Lung (tissue), 12 donors: Measurements from ENCODE around the gene TTPAL. TPM values are rescaled to one million over a fixed set of nuclear protein-coding genes. Genes with fewer than 3 reads are reported as not detected.

Experiments used
- ATAC-seq: fragments of 200-7000 bp; cut with Tn5 transposase; one replicate; pipeline ENCODE4 v1.9.1; 2020; ENCODE audit warnings: moderate number of reproducible peaks; ENCODE audit not compliant: insufficient read depth, low FRiP score
- DNase-seq, 3 donors: peaks; one replicate each; pipeline ENCODE4 v3.0.0-alpha.2; 2013 to 2017
- H3K27ac ChIP-seq, 2 donors: one replicate each; pipeline ENCODE4 v1.5.1; 2013; ENCODE audit warnings: mild to moderate bottlenecking in 2 of 2, moderate library complexity in 2 of 2, control low read depth in 1 of 2, inconsistent platforms in 1 of 2, low read depth in 1 of 2, low read length in 1 of 2
- H3K27me3 ChIP-seq, 3 donors: one replicate each; pipeline ENCODE4 v1.5.1; 2013; ENCODE audit warnings: low read length in 2 of 3; ENCODE audit not compliant: control insufficient read depth in 3 of 3, insufficient read depth in 3 of 3
- H3K36me3 ChIP-seq, 4 donors: one replicate each; pipeline ENCODE4 v1.5.1; 2013; ENCODE audit warnings: low read length in 4 of 4, mild to moderate bottlenecking in 1 of 4, moderate library complexity in 1 of 4; ENCODE audit not compliant: control insufficient read depth in 4 of 4, insufficient read depth in 4 of 4
- H3K4me1 ChIP-seq, 5 donors: one replicate each; pipeline ENCODE4 v1.5.1; 2013; ENCODE audit warnings: low read length in 5 of 5, mild to moderate bottlenecking in 2 of 5, moderate library complexity in 1 of 5; ENCODE audit not compliant: control insufficient read depth in 5 of 5, insufficient read depth in 5 of 5
- H3K4me3 ChIP-seq: one replicate; pipeline ENCODE4 v1.5.1; 2013; ENCODE audit warnings: mild to moderate bottlenecking, control low read depth, moderate library complexity
- H3K9ac ChIP-seq, 2 donors: one replicate each; pipeline ENCODE4 v1.5.1; 2013; ENCODE audit warnings: low read length in 2 of 2, control low read depth in 1 of 2; ENCODE audit not compliant: insufficient read depth in 1 of 2
- H3K9me3 ChIP-seq, 4 donors: one replicate each; pipeline ENCODE4 v1.5.1; 2013; ENCODE audit warnings: low read length in 3 of 4, mild to moderate bottlenecking in 1 of 4, moderate library complexity in 1 of 4; ENCODE audit not compliant: control insufficient read depth in 4 of 4, insufficient read depth in 3 of 4
- WGBS, 2 donors: extraction: QIAGEN DNeasy Blood & Tissue Kit; methylation state at CpG; one replicate each; pipeline ENCODE4 v1.1.7; 2013; 5-methylcytosine and 5-hydroxymethylcytosine counted together
- polyA plus RNA-seq, 2 donors: library from polyadenylated mRNA; stranded (reverse); fragments of 200-250 nt; gene quantifications; one replicate each; pipeline ENCODE4 v1.2.1, GENCODE V29; 2013
- total RNA-seq, 2 donors: library from RNA; depleted of rRNA in 1 of 2; stranded (reverse); fragments of >200 nt in 1 of 2; gene quantifications; one replicate each; pipeline ENCODE4 v1.2.1, GENCODE V29; 2014 to 2021
- TF ChIP-seq, protein P1 (sequence below): IDR thresholded peaks from 2 replicates; pipeline ENCODE4 v1.5.1; 2012; ENCODE audit warnings: mild to moderate bottlenecking; ENCODE audit errors: control extremely low read depth, extremely low read depth
- donor health status: control.
- donor health status: control.
- donor health status: Bipolar disorder and iron deficiency.
- donor health status: healthy.
- donor health status: DM: yes; HTN: yes; CAD: no.

TTPAL gene
- total and polyA plus RNA-seq, 4 donors = 3.2 to 13.8 (median 6.2) TPM

DNA sequence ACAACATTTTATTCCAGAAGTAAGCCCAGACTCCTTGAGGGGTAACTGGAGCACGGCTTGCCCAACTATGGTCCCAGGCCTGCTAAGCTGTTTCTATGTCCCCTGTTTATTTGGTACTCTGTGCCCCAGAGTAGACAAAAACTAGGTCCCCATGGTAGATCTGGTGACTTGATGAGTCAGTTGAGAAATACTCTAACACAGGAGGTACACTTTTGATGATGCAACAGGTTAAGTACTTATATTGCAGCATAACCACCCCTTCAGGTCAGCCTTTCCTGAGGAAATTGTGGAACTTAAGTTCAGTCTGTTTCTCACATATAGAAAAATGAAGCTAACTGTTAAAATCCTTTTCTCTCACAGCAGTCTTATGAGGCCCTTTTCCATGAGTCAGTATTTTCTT lies 19.6 kb downstream of the TTPAL start:
- no peak for ATAC-seq
- 73 to 74% methylated on average over 1 of the region's 1 CpG for whole genome bisulfite sequencing, 2 donors

DNA sequence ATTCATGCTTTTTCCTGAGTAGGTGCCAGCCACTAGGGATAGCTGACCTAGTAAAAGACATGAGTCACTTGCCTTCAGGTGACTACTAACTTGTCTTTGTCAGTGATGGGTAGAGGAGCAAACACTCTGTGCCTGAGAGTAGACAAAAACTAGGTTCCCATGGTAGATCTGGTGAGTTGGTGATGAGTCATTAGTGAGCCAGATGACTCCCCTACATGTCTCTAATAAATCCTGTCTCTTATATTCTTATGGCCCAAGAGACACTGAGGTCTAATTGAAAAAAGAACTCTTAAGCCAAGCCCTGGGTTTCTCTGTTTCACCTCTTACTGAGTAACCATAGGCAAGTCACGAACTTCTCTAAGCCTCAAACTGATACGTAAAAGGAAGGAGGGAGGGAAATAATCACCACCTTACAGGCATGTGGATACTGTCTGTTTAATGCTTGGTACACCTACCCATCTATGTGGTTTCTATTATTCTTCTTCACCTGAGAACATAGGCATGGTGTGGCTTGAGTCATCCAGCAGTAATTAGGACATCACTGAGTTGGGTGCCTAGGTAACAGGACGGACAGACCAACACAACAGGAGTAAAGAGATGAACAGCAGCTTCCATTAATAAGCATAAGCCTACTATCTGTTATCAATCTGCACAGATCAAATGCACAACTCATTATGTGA lies 20.3 kb downstream of the TTPAL start:
- peaks cover 0 to 25% (median 0%) of the 10 kb centered on the region in 5 donors for H3K4me1 ChIP-seq
- no peak overlapping the region for H3K4me3 ChIP-seq
- no peaks in the 10 kb centered on the region for H3K9me3 ChIP-seq
- peak overlapping the region in 1 of 2 donors; percentile 64 for H3K27ac ChIP-seq
- no peak for ATAC-seq
- no peak for DNase-seq
- WGBS, 2 donors = 63 to 81% methylated on average over 3 of the region's 3 CpGs
- no peaks in the 10 kb centered on the region for H3K27me3 ChIP-seq
- TF ChIP-seq, protein P1, sequence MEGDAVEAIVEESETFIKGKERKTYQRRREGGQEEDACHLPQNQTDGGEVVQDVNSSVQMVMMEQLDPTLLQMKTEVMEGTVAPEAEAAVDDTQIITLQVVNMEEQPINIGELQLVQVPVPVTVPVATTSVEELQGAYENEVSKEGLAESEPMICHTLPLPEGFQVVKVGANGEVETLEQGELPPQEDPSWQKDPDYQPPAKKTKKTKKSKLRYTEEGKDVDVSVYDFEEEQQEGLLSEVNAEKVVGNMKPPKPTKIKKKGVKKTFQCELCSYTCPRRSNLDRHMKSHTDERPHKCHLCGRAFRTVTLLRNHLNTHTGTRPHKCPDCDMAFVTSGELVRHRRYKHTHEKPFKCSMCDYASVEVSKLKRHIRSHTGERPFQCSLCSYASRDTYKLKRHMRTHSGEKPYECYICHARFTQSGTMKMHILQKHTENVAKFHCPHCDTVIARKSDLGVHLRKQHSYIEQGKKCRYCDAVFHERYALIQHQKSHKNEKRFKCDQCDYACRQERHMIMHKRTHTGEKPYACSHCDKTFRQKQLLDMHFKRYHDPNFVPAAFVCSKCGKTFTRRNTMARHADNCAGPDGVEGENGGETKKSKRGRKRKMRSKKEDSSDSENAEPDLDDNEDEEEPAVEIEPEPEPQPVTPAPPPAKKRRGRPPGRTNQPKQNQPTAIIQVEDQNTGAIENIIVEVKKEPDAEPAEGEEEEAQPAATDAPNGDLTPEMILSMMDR = no peak
- H3K9ac ChIP-seq = no peak overlapping the region
- peaks cover 25 to 54% (median 33%) of the 10 kb centered on the region in 4 donors for H3K36me3 ChIP-seq

More for the DNA sequence above, 19.6 kb downstream of the TTPAL start:
- H3K9me3 ChIP-seq = no peaks in the 10 kb centered on the region
- H3K9ac ChIP-seq = no peak overlapping the region
- peaks cover 0 to 22% (median 0%) of the 10 kb centered on the region in 5 donors for H3K4me1 ChIP-seq
- DNase-seq = no peak
- H3K27me3 ChIP-seq = no peaks in the 10 kb centered on the region
- peak overlapping the region; percentile 46 to 64 for H3K27ac ChIP-seq
- peaks cover 20 to 47% (median 32%) of the 10 kb centered on the region in 4 donors for H3K36me3 ChIP-seq
- no peak overlapping the region for H3K4me3 ChIP-seq
- TF ChIP-seq, protein P1 = no peak

DNA sequence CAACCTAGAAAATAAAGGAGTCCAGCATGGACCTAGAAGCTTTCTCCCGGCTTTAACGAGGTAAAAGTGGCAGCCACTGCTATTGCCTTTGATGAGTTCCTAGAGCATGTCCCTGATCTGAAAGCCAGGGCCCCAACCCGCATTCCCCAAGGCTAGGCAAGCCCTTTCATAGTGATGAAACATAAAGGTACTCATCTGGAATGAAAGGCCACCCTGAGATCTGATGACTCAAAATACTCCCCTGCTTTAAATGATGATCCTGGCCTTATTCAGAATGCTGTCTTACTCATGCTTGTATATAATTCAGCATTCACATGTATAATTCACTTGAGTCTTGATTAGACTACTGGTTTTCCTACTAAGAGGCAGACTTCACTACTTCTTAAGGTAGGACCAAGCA lies 21.3 kb downstream of the TTPAL start:
- no peak for DNase-seq
- H3K9ac ChIP-seq = no peak overlapping the region
- no peak overlapping the region for H3K27ac ChIP-seq
- no peak overlapping the region for H3K4me3 ChIP-seq
- TF ChIP-seq, protein P1 = no peak
- peaks cover 0 to 25% (median 0%) of the 10 kb centered on the region in 5 donors for H3K4me1 ChIP-seq
- H3K9me3 ChIP-seq = no peaks in the 10 kb centered on the region
- H3K27me3 ChIP-seq = no peaks in the 10 kb centered on the region
- no peak for ATAC-seq
- 88 to 91% methylated on average over 3 of the region's 3 CpGs for WGBS, 2 donors
- H3K36me3 ChIP-seq = peaks cover 28 to 58% (median 35%) of the 10 kb centered on the region in 4 donors
